GM12875 (cell line): ENCODE data around the gene FAM161B.
"Not testable (repeated sequence)": the region's sequence is repeated elsewhere in the genome, so short reads cannot be mapped to it uniquely, and the experiment has no call there.

Experiments
- H3K4me3 ChIP-seq: one replicate; pipeline ENCODE4 v1.5.1; 2011; ENCODE audit warnings: low read depth, low read length, control low read depth
- TF ChIP-seq, protein P1 (sequence below): IDR thresholded peaks from 2 replicates; pipeline ENCODE4 v1.5.1; 2011; ENCODE audit warnings: low read depth, mild to moderate bottlenecking, control low read depth, inconsistent platforms, low read length, moderate library complexity, borderline replicate concordance; ENCODE audit not compliant: insufficient read depth

FAM161B gene

GRCh38 chr14:73949752-73950734, at the start of gene FAM161B, which contains the start of gene COQ6:
Gene FAM161B (minus strand): TSS chr14:73950094. CDS start chr14:73950026, 68 bp downstream.
Gene COQ6 (plus strand): TSS chr14:73950302. CDS start chr14:73950333, 31 bp downstream.
- H3K4me3 ChIP-seq: peak within 1 kb of the TSS; percentile 94
- TF ChIP-seq, protein P1, sequence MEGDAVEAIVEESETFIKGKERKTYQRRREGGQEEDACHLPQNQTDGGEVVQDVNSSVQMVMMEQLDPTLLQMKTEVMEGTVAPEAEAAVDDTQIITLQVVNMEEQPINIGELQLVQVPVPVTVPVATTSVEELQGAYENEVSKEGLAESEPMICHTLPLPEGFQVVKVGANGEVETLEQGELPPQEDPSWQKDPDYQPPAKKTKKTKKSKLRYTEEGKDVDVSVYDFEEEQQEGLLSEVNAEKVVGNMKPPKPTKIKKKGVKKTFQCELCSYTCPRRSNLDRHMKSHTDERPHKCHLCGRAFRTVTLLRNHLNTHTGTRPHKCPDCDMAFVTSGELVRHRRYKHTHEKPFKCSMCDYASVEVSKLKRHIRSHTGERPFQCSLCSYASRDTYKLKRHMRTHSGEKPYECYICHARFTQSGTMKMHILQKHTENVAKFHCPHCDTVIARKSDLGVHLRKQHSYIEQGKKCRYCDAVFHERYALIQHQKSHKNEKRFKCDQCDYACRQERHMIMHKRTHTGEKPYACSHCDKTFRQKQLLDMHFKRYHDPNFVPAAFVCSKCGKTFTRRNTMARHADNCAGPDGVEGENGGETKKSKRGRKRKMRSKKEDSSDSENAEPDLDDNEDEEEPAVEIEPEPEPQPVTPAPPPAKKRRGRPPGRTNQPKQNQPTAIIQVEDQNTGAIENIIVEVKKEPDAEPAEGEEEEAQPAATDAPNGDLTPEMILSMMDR: no peak

DNA sequence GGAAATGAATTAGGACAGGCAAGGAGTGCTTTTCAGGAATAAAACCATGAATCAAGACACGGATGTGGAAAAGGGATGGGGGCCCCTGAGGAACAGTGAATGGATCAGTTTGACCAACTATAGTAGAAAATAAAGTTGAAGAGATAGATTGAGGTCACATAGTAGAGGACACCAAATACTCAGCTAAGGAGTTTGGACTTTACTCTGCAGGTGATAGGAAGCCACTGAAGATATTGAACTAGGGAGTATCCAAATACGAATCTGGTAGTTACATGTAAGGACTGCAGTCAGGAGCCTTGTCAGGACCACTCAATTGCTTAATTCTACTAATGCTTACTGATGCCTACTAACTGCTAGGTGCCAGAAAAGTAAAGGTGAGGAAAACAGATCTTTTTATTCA, 48.8 kb upstream of the FAM161B start:
- TF ChIP-seq, protein P1: no peak
- H3K4me3 ChIP-seq: no peak overlapping the region

- H3K4me3 ChIP-seq: no peak overlapping the region
- TF ChIP-seq, protein P1: no peak
These were observed 48.1 kb upstream of the FAM161B start for GRCh38 chr14:73997944-73998447.

DNA sequence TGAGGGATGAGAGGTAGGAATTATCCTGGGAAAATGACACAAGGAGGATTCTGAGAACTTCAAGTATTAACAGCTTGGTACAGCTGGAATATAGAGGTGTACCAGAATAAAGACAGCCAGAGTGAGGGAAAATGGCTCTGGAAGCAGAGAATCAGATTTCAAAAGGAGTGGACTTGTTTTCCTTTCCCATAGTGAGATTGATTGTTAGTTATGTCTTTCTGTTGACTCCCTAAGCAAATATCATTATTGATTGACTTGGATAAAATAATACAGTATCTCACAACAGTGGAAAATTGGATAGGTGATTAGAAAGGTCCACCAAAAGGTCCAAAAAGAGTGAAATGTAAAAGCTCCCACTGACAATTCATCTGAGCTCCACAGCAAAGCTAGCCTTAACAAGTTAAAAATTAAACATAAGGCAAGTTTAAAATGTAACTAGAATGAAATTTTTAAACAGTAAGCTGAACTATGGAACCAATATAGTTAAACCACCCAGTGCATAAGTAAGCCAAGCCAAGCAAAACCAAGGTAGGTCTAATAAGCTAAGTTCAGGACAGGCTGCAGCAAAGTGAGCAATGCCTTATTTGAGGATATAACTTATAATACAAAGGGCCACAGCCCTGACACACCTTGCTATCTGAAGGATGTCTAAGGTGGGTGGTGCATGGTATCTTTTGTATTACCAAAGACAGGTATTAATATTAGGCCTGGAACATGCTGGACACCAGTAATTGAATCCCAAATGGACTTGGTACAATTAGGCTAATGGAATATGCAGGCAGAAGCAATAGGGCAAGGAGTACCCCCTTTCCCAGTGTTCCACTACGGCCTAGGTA, 47.4 kb upstream of the FAM161B start:
- H3K4me3 ChIP-seq: no peak overlapping the region
- TF ChIP-seq, protein P1: no peak

DNA sequence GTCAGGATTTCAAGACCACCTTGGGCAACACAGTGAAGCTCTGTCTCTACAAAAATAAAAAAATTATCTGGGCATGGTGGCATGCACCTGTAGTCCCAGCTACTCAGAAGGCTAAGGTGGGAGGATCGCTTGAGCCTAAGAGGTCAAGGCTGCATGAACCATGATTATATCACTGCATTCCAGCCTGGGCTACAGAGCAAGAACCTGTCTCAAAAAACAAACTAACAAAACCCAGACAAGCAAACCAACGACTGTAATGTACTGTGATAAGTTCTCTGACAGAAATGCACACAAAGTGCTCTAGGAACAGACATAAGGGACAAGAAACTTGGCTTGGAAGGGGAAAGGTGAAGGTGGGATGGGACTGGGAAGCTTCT, 46.8 kb upstream of the FAM161B start:
- no peak overlapping the region for H3K4me3 ChIP-seq
- TF ChIP-seq, protein P1: no peak

DNA sequence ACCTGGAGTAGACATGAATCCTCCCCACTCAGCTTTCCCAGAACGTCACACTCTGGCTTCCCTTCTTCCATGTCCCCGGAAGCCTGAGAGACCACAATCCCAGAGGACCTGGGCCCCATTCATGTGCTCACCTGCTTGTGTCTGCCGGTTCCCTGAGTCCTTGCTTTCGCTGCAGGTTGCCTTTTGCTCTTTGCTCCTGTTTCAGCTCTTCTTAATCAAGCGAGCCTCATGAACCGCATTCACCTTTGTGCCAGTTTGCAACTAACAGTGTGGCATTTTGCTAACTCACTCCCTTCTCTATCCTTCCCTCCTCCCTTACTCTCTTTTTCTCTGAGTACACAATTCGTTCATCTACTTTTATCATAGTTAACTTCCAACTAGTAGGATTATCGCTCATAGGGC, 46.1 kb upstream of the FAM161B start:
- TF ChIP-seq, protein P1: no peak
- no peak overlapping the region for H3K4me3 ChIP-seq

DNA sequence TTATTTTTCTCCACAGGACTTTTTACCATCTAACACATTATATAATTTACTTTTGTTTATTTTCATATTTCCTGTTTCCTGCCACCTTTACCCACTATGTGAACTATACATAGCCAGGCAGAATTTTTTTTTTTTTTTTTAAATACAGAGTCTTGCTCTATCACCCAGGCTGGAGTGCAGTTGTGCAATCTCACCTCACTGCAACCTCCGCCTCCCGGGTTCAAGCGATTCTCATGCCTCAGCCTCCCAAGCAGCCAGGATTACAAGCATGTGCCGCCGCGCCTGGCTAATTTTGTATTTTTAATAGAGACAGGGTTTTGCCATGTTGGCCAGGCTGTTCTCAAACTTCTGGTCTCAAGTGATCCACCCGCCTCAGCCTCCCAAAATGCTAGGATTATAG, 45.0 kb upstream of the FAM161B start:
- H3K4me3 ChIP-seq: not testable (repeated sequence)
